GM19463 (cell line): ENCODE results near the gene STAT3.

ENCODE experiments used
- ATAC-seq: cut with Tn5 transposase; IDR thresholded peaks from one replicate; pipeline ENCODE4 v1.9.1; 2021; ENCODE audit warnings: mild to moderate bottlenecking, moderate library complexity; ENCODE audit not compliant: unreplicated experiment

The STAT3 gene

DNA sequence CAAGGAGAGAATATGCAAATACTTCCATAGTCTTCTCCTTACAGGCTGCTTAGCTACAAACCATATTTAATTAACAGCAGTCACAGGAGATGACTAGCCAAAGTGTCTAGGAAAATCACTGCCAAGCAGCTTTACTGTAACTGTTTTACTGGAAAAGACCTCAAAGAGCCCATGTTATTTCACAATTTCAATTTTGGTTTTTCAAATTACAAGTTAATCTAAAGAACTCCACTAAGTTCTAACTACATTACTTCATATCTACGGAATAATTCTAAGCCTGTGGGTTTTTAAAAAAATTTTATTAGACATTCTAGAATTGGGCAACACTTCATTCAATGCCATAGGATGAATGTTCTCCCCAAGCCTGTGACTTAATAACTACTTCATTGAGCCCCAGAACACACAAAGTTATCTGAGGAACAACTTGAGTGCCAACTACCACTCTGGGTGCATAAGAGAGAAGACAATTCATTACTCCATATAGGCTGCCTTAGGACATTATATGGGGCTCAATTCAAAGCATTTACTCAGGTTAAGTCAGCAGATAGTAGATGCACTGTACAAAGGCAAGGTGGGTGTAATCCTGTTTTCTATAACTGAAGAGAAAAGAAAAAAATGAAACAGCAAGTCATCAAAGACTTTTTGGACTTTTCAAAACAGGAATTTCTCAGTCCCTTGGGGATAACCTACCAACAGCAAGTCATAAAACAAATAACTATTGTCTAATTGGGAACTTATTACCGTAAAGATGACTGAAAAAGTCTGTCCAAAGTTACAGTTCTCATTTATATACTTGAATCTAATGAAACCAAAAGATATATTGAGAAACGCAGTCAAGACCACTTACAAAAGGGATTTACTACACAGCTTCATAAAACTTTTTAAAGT is 33.0 kb downstream of the STAT3 start:
- no peak for ATAC-seq

- no peak for ATAC-seq
Observed at GRCh38 chr17:42348104-42348503, 40.1 kb downstream of the STAT3 start.

DNA sequence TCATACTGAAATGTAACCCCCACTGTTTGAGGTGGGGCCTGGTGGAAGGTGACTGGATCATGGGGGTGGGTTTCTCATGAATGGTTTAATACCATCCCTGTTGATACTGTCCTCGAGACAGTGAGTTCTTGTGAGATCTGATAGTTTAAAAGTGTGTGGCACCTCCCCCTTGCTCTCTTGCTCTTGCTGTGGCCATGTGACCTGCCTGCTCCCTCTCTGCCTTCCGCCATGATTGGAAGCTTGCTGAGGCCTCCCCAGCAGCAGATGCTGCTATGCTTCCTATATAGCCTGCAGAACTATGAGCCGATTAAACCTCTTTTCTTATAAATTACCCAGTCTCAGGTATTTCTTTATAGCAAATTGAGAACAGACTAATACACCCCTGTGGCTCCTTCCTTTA is 40.6 kb downstream of the STAT3 start:
- no peak for ATAC-seq

DNA sequence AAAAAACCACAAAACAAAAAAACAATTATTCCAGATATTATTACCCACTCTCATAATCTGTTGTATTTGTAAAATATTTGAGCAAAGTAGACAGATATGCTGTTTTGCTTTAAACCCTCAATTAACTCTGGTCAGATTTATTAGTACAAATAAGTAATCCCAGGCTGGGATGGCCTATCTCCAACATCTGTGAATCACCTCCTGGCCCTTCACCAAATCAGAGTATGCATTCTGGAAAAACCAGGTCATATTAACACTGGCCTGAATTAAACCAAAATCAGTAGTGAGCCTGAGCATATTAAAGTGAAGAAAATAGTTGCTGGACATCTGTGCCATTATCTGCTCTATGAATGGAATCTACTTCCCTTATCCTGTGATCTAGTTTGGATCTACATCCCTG is 41.0 kb downstream of the STAT3 start:
- ATAC-seq = no peak

DNA sequence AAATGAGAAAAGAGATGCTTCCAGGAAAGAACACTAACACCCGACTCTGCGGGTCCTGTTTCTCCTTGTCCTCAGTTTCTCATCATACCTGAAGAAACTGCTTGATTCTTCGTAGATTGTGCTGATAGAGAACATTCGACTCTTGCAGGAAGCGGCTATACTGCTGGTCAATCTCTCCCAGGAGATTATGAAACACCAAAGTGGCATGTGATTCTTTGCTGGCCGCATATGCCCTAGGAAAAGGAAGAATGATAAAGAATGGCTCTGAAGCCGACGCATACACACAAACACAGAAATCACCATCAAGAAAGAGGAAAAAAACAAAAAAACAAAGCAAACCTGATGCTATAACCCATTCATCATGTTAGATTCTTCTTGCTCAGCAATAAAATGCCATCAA is 41.8 kb downstream of the STAT3 start:
- no peak for ATAC-seq

DNA sequence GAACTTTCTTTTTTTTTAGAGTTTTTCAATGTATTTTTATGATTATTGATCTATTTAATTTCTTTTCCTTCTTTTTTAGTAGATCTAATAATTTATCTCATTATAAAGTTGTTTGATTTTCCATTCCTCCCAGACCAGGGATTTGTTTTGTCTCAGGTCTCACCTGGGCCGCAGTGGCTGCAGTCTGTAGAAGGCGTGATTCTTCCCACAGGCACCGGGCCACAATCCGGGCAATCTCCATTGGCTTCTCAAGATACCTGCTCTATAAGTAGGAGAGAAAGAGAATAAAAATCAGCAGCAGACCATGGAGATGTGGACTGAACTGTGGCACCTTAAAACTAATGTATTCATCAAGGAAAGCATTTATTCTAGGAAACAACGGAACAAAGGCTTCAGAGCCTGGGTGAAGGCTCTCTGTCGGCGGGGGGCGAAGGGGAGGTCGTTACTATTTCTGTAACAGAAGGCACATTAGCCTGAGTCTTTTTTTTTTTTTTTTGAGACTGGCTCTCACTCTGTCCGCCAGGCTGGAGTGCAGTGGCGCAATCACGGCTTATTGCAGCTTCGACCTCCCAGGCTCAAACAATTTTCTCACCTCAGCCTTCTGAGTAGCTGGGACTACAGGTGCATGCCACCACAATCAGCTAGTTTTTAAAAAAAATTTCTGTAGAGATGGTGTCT is 42.7 kb downstream of the STAT3 start:
- ATAC-seq = no peak

- ATAC-seq = no peak
Observed at GRCh38 chr17:42342242-42343008, 45.8 kb downstream of the STAT3 start.

DNA sequence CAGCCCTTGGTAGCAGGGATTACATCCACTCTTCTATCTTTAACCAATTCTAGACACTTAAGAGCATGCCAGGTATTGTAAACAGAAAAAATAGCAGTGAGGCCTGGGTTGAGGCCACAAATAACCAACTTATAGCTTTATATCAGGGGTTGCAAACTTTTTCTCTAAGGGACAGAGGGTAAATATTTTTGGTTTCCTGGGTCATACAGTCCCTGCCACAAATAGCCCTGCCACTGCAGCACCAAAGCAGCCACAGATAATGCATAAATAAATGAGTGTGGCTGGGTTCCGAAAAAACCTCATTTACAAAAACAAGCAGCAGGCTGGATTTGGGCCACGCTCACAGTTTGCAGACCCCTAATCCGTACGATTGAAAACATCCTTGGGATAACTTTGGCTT is 46.7 kb downstream of the STAT3 start:
- ATAC-seq = no peak

DNA sequence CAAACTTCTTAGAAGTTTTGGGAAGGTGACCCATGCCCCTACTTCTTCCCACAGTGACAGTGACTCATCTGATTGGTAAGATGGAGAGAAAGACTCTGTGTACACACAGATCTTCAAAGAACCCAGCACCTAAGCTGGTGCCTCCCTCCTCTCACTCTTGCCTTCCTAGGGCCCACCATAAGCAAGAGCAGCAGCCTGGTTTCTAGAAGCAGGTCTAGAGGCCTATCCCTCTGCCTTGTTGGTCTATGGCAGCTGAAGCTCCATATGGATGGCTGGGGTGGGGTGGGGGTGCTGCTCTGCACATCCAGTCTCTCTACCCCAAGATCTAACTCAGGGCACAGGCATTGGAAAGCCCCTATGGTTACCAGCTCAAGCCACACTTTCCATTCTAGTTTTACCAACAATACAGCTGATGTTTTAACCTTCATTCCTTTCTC is 47.5 kb downstream of the STAT3 start:
- ATAC-seq = peak; percentile 30

GRCh38 chr17:42339221-42339620 is 49.0 kb downstream of the STAT3 start:
- ATAC-seq = no peak

GRCh38 chr17:42338427-42338985 is 49.7 kb downstream of the STAT3 start:
- no peak for ATAC-seq

DNA sequence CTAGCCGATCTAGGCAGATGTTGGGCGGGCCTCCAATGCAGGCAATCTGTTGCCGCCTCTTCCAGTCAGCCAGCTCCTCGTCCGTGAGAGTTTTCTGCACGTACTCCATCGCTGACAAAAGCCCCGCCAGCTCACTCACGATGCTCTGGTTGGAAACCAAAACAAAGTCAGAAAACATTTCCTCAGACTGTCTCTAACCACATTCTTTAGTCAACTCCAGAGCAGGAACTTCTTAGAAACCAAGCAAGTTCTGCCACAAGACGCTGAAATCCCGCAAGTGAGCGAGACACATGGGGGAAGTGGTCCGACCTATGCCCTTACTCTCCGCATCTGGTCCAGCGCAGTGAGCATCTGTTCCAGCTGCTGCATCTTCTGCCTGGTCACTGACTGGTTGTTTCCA is 50.8 kb downstream of the STAT3 start:
- peak; percentile 59 for ATAC-seq

DNA sequence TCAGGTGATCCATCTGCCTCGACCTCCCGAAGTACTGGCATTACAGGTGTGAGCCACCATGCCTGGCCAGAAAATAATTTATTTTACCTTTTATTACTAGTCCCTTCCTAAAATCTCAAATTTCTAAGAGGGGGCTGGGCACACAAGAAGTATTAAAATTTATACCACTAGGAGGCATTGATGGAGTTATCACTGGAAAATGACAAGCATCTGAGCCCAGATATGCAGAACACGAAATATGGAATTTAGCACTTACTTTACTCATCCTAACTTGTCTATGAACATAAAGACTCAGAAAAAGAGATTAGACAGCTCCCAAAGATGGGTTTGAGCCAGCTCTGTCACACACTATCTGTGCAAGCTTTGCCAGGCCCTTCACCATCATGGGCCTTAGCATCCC is 53.6 kb downstream of the STAT3 start:
- ATAC-seq = no peak

DNA sequence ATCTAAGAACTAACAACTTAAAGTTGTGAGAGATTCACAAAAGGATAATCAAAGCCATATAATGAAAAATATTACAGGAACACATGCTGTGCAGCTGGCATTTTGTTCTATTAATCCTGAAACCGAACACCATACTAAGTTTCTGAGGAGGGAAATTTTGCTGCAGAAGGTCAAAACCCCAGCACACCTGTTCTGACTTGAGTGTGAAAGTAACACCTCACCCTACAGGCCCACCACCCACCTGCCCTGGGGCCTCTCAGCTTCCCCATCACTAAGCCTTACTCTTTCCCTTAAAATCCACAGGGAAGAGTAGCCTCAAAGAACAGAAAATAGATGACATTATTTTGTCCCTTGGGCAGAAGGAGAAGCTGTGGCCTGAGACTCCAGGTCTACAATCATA is 55.2 kb downstream of the STAT3 start:
- no peak for ATAC-seq

DNA sequence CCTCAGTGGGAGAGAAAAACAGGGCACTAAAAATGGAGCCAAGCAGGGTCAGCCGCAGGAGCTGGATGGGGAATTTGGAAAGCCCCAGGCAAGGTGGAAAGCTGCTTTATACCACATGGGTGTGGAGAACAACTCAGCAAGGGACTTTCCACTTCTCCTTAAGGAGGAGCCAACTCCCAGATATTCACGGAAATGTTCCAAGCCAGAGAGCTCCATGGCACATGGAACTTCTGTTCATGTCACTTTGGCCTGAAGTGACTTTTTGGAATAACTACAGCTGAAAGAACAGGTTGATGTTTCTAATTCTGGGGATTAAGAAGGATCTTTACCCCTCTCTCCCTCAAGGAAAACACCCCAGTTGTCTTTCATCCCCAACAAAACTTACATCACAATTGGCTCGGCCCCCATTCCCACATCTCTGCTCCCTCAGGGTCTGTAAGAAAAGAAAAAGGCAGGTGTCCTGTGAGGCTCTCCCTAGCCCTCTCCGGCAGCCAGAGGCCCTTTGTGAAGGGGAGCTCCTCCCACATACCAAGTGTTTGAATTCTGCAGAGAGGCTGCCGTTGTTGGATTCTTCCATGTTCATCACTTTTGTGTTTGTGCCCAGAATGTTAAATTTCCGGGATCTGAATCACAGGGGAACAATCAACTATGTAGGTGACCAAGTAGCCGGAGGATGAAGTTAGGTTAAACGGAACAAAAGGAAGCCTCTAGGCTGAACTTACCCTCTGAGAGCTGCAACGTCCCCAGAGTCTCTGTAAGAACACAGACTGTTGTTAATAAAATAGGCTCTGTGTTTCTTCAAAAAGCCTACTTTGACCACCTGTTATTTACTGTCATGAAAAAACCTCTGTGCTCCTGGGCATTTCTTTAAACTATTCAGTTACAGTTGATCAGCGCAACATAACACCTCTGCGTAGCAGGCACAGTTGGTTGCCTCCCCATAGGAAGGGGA is 58.9 kb downstream of the STAT3 start:
- no peak for ATAC-seq

DNA sequence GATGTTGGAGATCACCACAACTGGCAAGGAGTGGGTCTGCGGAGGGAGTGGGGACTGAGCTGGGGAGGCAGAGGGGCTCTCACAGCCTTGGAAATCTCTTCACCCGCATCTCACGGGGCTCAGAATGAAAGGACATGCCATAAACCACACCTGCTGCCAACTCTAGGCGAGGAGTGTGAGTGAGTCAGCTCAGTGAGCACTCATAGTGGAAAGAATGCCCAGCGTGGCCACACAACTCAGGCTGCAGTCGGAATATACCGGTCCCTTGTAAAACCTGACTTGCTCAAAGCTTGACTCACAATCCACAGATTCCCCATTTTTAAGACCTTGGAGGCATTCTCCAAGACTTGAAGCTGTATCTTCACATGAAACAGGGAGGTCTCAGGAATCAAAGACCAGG is 63.2 kb downstream of the STAT3 start:
- ATAC-seq = no peak

DNA sequence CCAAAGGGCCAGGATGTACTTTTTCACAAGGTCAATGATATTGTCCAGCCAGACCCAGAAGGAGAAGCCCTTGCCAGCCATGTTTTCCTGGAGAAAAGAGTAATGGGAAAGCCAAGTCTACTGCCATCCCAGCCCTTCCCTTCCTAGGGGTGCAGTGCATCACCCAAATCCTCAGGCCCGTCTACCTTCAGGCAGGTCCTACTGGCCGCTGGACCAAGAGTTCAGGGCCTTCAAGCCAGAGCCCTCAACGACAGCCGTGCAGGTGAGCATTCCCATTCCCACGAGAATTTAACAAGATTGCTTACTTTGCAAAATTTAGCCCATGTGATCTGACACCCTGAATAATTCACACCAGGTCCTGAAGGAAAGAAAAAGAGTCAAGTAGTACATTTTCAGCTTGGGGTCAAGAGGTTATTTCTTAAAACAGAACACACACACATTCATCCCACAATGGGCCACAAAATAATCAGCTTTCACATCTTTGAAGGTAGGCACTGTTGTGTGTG is 64.9 kb downstream of the STAT3 start:
- ATAC-seq = no peak

DNA sequence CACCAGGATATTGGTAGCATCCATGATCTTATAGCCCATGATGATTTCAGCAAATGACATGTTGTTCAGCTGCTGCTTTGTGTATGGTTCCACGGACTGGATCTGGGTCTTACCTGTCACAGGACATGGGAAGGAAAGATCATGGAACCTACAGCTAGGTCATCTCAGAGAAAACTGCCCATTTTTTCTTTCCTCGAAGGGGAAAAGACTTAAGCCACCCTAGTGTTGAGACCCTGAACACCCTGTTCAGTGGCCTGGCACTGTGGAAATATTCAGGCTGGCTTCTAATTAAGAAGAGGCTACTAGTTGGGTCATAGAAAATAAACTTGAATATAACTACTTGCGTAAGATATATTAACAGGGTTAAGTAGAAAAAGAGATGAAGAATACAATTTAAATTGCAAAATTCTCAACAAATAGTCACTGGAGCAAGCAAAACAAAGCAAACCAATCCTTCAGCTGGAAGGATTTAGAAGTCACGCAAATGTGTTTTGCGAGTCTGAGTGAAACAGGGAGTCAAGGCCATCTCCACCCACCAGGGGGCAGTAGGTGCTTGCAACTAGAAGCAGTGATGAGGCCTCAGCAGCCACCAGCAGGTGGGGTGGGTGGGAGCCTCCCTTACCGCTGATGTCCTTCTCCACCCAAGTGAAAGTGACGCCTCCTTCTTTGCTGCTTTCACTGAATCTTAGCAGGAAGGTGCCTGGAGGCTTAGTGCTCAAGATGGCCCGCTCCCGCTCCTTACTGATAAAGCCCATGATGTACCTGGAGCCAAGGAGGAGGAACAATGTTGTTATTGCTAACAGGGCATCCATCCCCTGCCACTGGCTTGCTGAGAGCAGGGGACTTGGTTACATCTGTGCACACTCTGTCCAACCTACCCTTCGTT is 65.6 kb downstream of the STAT3 start:
- ATAC-seq = peak; percentile 60

- no peak for ATAC-seq
Observed at GRCh38 chr17:42321555-42321954, 66.7 kb downstream of the STAT3 start.
